H4 (cell line): ENCODE data around the gene KMT2B. TPM values are rescaled to one million over a fixed set of nuclear protein-coding genes. Genes with fewer than 3 reads are reported as not detected.
"Not testable (repeated sequence)": the region's sequence is repeated elsewhere in the genome, so short reads cannot be mapped to it uniquely, and the experiment has no call there.

Source experiments
- DNase-seq: peaks from one replicate; pipeline ENCODE4 v3.0.0-alpha.2; 2015; ENCODE audit warnings: low spot score
- total RNA-seq: library from RNA; depleted of rRNA; stranded (reverse); fragments of >200 nt; shearing (Covaris generic); gene quantifications from 2 replicates; pipeline ENCODE4 v1.2.3, GENCODE V29; 2014

KMT2B gene
- total RNA-seq, 1 experiment from 2014 or later = 8.8 TPM

GRCh38 chr19:35755550-35756376 is 38.0 kb downstream of the KMT2B start:
- no peak for DNase-seq

- no peak for DNase-seq
These were observed 38.8 kb downstream of the KMT2B start, which contains the start of gene HSPB6 for GRCh38 chr19:35756377-35757230. Gene HSPB6, minus strand, starts transcription at chr19:35757029. Its CDS starts 21 bp downstream, at chr19:35757008.

GRCh38 chr19:35757231-35757748 is 39.5 kb downstream of the KMT2B start:
- DNase-seq = no peak

DNA sequence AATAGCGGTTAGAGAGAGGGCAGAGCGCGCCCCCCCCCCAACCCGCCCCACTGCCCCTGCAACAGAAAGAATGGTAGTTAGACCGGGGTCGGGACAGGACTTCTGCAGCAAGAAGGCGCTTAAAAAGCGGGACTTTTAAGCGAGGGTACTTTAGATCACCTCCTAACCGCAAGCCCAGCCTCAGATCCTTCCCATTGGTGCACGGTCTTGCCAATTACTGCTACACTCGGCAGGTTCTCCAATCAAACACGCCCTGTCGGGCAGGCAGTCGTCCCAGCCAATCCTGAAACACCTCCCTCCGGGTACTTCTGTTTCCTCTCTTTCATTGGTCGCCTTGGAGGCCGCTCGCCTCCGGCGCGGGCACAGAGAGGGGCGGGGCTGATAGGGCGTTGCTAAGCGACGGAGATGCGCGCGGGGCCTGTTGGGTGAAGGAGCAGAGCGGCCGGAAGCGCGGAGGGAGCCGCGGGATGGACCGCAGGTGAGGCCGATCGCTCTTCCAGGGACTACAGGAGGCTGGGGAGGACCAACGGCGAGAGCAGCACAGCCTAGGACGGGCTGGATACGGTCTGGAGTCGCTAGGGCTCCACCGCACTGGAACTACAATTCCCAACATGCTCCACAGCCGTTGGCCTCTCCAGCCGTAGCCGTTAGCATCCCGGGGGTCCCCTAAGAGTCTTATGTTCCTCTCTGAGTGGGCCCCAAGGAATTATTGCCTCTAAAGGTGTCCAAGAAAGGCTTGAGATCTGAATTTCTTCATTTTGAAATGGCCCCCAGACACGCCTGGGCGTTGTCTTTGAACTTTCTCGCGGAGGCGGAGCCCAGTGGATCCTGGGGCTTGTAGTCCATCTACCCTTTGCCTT is 40.2 kb downstream of the KMT2B start, which contains the start of gene PROSER3:
TSS of gene PROSER3 (plus strand) at position 428 of the 860 bp plus-strand sequence. CDS start at position 468, 40 bp downstream.
- peak; percentile 100 for DNase-seq

DNA sequence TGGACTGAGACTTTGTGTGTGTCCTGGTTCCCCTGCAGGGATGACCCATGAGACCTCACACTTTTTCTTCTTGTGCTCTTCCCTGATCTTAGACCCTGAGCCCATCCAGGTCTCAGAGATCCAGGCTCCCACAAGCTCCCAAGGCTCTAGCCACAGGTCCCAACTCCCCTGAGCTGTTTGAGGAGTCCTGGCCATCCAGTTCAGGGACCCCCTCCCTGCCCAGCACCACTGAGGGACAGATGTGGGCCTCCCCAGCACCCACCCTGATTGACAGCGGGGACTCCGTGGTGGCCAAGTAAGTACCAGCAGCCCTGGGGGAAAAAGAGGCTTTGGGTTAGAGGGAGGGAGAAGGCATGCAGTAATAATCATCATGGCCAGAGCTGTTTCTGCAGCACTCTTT is 41.9 kb downstream of the KMT2B start:
- no peak for DNase-seq

GRCh38 chr19:35760711-35761349 is 43.0 kb downstream of the KMT2B start:
- DNase-seq = no peak

DNA sequence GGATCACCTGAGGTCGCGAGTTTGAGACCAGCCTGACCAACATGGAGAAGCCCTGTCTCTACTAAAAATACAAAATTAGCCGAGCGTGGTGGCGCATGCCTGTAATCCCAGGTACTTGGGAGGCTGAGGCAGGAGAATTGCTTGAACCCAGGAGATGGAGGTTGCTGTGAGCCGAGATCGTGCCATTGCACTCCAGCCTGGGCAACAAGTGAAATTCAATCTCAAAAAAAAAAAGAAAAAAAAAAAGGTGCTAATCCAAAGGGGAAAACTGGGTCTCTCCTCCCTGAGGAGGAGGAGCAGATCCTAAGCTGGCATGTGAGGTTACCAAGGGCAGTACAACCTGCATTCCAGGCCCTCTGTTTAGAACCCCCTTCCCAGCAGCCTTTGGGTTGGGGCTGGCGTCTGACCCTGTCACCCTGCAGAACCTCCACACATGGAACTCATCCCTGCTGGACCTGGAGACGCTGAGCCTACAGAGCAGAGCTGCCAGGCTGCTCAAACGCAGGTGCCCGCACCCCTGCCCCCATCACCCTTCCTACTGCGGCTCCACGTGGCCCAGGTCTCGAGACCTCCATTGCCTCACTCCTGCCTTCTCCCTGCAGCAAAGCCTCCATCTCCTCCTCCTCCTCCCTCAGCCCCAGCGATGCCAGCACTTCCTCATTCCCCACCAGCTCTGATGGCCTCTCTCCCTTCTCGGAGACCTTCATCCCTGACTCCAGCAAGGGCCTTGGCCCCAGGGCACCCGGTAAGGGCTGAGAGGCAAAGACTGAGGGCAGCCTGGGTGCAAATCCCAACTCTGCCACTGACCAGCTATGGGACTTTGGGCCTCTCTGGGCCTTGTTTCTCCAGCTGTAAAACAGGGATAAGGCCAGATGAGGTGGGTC is 46.9 kb downstream of the KMT2B start:
- no peak for DNase-seq

DNA sequence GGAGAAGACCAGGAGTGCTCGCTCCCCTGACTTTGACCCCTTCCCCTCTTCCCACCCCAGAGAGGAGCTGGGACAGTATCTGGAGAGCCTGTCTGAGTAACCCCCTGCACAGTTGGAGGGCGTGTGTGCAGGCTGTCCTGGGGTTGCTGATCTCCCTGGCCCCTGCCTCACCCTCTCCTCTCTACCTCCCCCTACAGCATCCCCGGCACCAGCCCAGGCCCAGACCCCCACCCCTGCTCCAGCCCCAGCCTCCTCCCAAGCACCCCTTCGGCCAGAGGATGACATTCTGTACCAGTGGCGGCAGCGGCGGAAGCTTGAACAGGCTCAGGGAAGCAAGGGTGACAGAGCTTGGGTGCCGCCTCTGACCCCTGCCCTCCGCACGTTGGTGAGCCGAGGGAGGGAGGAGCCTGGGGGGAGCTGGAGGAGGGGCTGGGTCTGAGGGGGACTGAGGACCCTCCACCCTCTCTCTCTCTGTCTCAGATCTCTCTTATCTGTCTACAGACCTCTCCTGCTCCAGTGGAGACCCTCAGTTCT is 48.8 kb downstream of the KMT2B start:
- DNase-seq = no peak

DNA sequence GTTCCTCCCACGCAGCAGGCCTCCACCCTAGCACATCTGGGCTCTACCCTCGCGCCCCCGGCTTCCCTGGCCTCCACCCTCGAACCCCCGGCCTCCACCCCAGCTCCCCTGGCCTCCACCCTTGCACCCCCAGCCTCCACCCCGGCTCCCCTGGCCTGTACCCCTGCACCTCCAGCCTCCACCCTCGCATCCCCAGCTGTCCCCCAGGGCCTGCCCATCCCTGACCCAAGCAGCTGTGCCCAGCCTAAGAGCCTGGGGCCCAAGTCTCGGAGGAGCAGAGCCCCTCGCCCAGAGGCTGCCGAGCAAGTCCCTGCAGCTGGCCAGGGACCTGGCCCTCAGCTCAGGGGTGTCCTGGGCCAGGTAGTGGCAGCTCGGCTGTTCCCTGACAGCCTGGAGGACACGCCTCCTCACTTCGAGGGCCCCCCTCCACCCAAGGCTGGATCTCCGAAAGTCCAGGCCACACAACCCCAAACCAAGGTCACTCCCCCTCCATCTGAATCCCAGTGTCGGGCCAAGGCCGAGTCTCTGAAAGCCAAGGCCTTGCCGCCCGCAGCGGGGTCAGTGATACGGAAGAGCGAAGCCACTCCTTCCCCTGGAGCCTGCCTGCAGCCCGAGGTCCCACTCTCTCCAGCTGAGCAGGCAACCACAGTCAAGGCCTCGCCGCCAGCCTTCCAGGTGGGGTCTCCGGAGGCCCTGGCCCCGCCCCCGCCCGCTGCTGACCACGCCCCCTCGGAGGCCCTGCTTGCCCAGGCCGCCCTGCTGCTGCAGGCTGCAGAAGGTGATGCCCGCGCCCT is 49.7 kb downstream of the KMT2B start:
- no peak for DNase-seq

GRCh38 chr19:35768082-35768421 is 50.2 kb downstream of the KMT2B start:
- DNase-seq = no peak

GRCh38 chr19:35772362-35772761 is 54.6 kb downstream of the KMT2B start:
- not testable (repeated sequence) for DNase-seq

DNA sequence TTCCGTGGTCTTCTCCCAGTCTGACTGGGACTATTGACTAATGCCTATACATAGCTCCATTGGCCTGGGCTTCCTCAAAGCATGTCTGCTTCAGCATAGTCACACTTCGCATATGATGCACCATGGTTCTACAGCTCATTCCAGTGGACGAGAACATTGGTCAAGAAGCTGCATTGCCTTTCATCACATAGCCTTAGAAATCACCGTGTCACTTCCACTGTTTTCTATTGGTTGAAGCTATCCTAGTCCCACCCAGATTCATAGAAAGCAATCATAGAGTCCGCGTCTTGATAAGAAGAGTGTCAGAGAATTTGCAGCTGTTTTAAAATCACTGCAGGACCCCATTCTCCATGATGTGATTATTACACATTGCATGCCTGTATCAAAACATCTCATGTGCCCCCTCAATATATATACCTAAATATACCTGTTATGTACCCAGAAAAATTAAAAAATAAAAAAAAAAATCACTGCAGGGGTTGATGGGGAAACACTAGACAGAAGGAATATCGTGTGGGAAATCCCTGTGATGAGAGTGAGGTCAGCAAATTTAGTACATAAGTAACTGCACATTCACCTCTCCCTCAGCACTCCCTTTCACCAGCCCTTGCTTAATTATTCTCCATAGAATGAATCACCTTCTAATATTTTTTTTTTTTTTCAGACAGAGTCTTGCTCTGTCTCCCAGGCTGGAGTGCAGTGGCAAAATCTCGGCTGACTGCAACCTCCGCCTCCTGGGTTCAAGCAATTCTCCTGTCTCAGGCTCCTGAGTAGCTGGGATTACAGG is 55.4 kb downstream of the KMT2B start:
- DNase-seq = no peak

GRCh38 chr19:35774274-35775045 is 56.7 kb downstream of the KMT2B start:
- DNase-seq = no peak

DNA sequence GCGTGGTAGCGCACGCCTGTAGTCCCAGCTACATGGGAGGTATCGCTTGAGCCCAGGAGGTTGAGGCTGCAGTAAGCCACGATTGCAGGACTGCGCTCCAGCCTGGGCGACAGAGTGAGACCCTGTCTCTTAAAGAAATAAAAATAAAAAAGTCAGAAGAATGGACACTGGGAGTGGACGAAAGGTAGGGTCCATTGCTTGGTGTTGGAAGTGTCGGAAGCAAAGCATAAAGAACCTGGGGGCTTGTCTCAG is 57.2 kb downstream of the KMT2B start:
- DNase-seq = no peak

- DNase-seq = peak; percentile 95
These were observed 57.7 kb downstream of the KMT2B start, which contains the start of gene ARHGAP33 for GRCh38 chr19:35775298-35776101. Gene ARHGAP33, plus strand, starts transcription at chr19:35775564. Its CDS starts 95 bp downstream, at chr19:35775659.

DNA sequence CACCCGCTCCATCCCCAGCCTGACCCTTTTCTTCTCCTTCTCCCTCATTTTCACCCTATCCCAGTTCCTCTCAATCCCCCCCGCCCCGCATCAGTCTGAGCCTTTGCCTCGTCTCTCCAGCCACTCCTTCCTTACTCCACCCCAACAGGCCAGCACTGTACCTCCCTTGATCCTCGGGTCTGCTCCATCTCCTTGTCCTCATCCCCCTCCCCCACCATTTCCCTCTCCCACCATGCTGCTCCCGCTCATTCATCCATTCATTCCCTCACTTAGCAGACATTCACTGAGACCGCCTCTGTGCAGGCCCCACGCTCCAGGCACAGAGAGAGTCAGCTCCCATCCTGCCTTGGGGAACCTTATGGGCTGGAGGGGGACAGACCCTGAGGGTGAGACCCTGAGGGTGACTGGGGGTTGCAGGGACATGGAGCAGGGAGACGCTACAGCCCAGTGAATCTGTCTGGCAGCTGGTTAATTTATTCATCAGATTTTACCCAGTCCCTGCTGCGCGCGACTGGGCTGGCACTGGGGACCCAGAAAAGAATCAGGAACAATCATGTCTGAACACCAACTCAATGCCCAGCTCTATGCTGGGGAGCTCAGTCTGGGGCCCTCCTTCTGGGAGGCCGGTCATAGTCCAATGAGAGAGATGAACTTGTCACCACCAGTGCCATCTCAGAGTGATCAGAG is 58.4 kb downstream of the KMT2B start:
- DNase-seq = no peak
